Mesodermal cell (in vitro differentiated cells): ENCODE data around the gene ZNF575.
"Not testable (repeated sequence)": the region's sequence is repeated elsewhere in the genome, so short reads cannot be mapped to it uniquely, and the experiment has no call there.

Experiments used
- H3K27ac ChIP-seq: 2 replicates; pipeline ENCODE4 v1.7.0; 2013; ENCODE audit warnings: mild to moderate bottlenecking, low read depth, low read length, moderate library complexity; ENCODE audit not compliant: severe bottlenecking
- H3K36me3 ChIP-seq: 2 replicates; pipeline ENCODE4 v1.7.1; 2013; ENCODE audit warnings: mild to moderate bottlenecking, low read length, moderate library complexity; ENCODE audit not compliant: control insufficient read depth, insufficient read depth
- H3K4me1 ChIP-seq: one replicate; pipeline ENCODE4 v1.7.1; 2013; ENCODE audit warnings: mild to moderate bottlenecking, low read length; ENCODE audit not compliant: insufficient read depth, control insufficient read depth, poor library complexity, severe bottlenecking
- H3K4me3 ChIP-seq: 2 replicates; pipeline ENCODE4 v1.7.0; 2013; ENCODE audit warnings: low read length, control low read depth, mild to moderate bottlenecking; ENCODE audit not compliant: insufficient read depth, poor library complexity, severe bottlenecking; ENCODE audit errors: extremely low read depth
- H3K9me3 ChIP-seq: 2 replicates; pipeline ENCODE4 v1.7.1; 2013; ENCODE audit warnings: mild to moderate bottlenecking, low read length, moderate library complexity; ENCODE audit not compliant: control insufficient read depth
- WGBS, 2 experiments: methylation state at CpG; one replicate each; pipeline ENCODE4 v1.1.5; 2013; ENCODE audit warnings: missing lambda C conversion rate in 2 of 2; ENCODE audit not compliant: insufficient coverage in 2 of 2; 5-methylcytosine and 5-hydroxymethylcytosine counted together

The ZNF575 gene

GRCh38 chr19:43544077-43544476, 11.1 kb downstream of the ZNF575 start:
- 95 to 96% methylated on average over 3 to 9 of the region's 9 CpGs for WGBS, 2 experiments
- Histone ChIP-seq H3K4me1 (no peaks in the 10 kb centered on the region), H3K36me3 (peaks cover 78% of the 10 kb centered on the region), H3K9me3 (peaks cover 4% of the 10 kb centered on the region), H3K4me3 (no peak overlapping the region), H3K27ac (no peak overlapping the region)

DNA sequence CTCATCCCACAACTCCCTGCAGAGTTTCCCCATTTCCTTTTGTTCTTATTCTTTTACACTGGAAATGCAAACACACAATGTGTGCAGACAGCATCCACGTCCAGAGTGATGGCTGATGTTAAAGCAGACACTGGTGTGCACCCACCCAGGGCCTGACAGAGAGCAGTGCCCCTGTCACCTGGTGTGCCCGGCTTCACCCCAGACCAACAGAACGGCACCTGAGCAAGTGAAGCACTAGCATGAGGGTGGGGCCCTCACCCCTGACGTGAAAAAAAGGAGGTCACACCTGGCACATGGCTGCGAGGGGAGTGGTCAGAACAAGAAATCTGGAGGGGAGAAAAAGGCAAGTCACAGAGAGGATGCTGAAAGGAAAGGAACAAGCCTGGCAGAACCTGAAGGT, 12.3 kb downstream of the ZNF575 start:
- Histone ChIP-seq H3K9me3 (no peaks in the 10 kb centered on the region), H3K4me3 (no peak overlapping the region), H3K27ac (no peak overlapping the region), H3K4me1 (no peaks in the 10 kb centered on the region), H3K36me3 (peaks cover 77% of the 10 kb centered on the region)
- WGBS, 2 experiments: 92% methylated on average over 5 of the region's 5 CpGs

GRCh38 chr19:43545981-43546380, 13.0 kb downstream of the ZNF575 start:
- Histone ChIP-seq H3K36me3 (peaks cover 77% of the 10 kb centered on the region), H3K4me3 (no peak overlapping the region), H3K9me3 (no peaks in the 10 kb centered on the region), H3K27ac (no peak overlapping the region), H3K4me1 (no peaks in the 10 kb centered on the region)
- 94 to 100% methylated on average over 1 to 2 of the region's 2 CpGs for WGBS, 2 experiments

- 92 to 100% methylated on average over 2 of the region's 3 CpGs for WGBS, 2 experiments
- no peak overlapping the region for H3K27ac ChIP-seq
- H3K36me3 ChIP-seq: peaks cover 78% of the 10 kb centered on the region
- no peaks in the 10 kb centered on the region for H3K9me3 ChIP-seq
- no peak overlapping the region for H3K4me3 ChIP-seq
- H3K4me1 ChIP-seq: no peaks in the 10 kb centered on the region
Observed at GRCh38 chr19:43546581-43546980, 13.6 kb downstream of the ZNF575 start.

DNA sequence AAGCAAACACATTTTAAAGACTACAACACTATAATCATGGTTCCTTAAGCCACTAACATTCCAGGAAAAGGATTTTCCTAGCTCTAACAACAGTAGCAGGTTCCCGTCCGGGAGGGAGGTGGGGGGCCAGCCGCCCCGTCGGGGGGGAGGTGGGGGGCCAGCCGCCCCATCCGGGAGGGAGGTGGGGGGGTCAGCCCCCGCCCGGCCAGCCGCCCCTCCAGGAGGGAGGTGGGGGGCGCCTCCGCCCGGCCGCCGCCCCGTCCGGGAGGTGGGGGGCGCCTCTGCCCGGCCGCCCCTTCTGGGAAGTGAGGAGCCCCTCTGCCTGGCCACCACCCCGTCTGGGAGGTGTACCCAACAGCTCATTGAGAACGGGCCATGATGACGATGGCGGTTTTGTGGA, 14.9 kb downstream of the ZNF575 start:
- H3K4me1 ChIP-seq, H3K4me3 ChIP-seq, H3K9me3 ChIP-seq, H3K27ac ChIP-seq: not testable (repeated sequence)
- peaks cover 81% of the 10 kb centered on the region for H3K36me3 ChIP-seq
- no CpG with 5 or more reads among the region's 24 CpGs for WGBS, 2 experiments

DNA sequence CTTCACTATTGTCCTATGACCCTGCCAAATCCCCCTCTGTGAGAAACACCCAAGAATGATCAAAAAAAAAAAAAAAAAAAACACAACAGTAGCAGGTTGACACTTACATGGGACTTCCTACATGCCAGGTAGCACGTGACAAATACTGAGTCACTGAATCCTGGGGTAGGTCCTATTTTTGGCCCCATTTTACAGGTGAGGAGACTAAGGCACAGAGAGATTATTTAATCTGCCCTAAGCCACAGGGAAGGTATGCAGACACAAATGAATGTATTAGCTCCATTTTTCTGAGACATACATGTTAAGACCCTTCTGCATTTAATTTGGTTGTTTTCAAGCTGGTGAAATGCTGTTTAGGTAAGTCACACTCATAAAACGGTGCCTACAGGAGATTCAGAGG, 15.7 kb downstream of the ZNF575 start:
- Histone ChIP-seq H3K4me1 (no peaks in the 10 kb centered on the region), H3K27ac (no peak overlapping the region), H3K4me3 (no peak overlapping the region), H3K9me3 (no peaks in the 10 kb centered on the region), H3K36me3 (peaks cover 80% of the 10 kb centered on the region)
- WGBS, 2 experiments: 83 to 100% methylated on average over 1 of the region's 2 CpGs

DNA sequence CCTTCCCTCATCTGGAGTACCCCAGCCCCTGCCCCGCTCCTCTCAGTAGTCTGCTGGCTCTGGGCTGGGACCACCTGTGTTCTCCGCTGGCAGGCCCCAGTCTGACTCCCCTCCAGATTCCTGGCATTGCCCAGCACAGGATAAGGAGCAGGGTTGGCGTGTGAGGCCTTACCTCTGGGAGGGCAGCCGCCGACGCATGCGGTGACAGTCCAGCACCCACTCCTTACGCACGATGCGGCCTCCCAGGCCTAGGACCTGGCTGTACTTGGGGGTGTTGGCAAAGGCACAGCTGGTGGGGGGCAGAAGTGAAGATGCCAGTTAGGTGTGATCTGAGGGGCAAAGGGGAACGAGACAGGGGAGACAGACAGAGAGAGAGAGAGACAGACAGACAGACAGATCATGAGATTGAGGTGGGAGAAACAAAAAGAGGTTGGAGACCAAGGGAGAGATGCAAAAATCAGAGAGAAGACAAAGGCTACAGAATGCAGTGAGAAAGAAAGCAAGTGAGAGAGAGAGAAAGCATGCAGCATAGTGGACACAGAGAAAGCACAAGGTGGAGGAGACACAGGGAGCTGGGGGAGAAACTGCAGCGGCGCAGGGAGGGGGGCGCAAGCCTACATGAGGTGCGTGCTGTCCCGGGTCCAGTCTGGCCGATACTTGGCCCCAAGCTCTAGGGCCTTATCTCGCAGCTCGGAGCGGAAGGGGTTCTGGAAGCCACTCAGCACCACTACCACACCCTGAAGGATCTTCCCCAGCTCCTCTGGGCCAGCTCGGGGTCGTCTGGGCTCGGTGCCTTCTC, 18.6 kb downstream of the ZNF575 start:
- H3K27ac ChIP-seq: no peak overlapping the region
- peaks cover 77% of the 10 kb centered on the region for H3K36me3 ChIP-seq
- H3K4me1 ChIP-seq: no peaks in the 10 kb centered on the region
- H3K4me3 ChIP-seq: no peak overlapping the region
- no peaks in the 10 kb centered on the region for H3K9me3 ChIP-seq
- WGBS, 2 experiments: 87 to 91% methylated on average over 11 to 17 of the region's 23 CpGs

DNA sequence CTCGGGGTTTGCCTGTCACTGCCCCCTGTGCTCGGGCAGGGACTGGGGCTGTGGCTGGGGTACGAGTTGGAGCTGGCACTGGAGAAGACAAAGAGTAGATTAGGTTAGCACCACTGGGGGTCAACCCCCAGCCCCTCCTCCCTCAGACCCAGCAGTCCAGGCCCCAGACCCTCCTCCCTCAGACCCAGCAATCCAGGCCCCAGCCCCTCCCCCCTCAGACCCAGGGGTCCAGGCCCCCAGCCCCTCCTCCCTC, 19.1 kb downstream of the ZNF575 start:
- Histone ChIP-seq H3K36me3 (peaks cover 72% of the 10 kb centered on the region), H3K9me3 (no peaks in the 10 kb centered on the region), H3K4me1 (no peaks in the 10 kb centered on the region), H3K27ac (no peak overlapping the region), H3K4me3 (no peak overlapping the region)
- no CpG with 5 or more reads among the region's 3 CpGs for WGBS, 2 experiments

GRCh38 chr19:43552616-43553015, 19.6 kb downstream of the ZNF575 start:
- WGBS, 2 experiments: 100% methylated on average over 1 of the region's 3 CpGs
- H3K4me3 ChIP-seq: no peak overlapping the region
- H3K36me3 ChIP-seq: peaks cover 72% of the 10 kb centered on the region
- H3K9me3 ChIP-seq: no peaks in the 10 kb centered on the region
- H3K27ac ChIP-seq: no peak overlapping the region
- no peaks in the 10 kb centered on the region for H3K4me1 ChIP-seq

DNA sequence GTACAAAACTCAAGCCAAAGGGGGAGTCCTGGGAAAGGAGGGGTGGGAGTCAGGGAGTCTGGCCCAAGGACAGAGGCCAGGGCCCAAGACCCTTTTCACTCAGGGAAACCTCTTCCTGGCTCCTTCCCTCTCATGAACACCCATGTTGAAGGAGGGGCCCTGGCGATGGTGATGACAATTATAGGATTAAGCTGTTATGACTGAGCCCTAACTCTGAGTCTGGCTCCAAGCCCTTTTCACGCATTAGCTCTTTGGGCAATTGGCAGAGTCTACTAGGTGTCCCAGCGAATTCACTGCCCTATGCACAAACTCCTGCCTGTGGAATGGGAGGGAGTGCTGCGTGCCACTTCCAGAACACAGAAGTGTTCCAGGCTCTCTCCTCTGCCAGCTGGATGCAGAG, 20.7 kb downstream of the ZNF575 start:
- Histone ChIP-seq H3K9me3 (no peaks in the 10 kb centered on the region), H3K4me3 (no peak overlapping the region), H3K27ac (no peak overlapping the region), H3K4me1 (no peaks in the 10 kb centered on the region), H3K36me3 (peaks cover 76% of the 10 kb centered on the region)
- 94 to 95% methylated on average over 4 of the region's 4 CpGs for WGBS, 2 experiments

GRCh38 chr19:43554317-43554895, 21.4 kb downstream of the ZNF575 start:
- Histone ChIP-seq H3K27ac (no peak overlapping the region), H3K4me3 (no peak overlapping the region), H3K36me3 (peaks cover 74% of the 10 kb centered on the region), H3K9me3 (no peaks in the 10 kb centered on the region), H3K4me1 (no peaks in the 10 kb centered on the region)
- WGBS, 2 experiments: 95 to 96% methylated on average over 15 of the region's 15 CpGs
